Astrocyte (in vitro differentiated cells and primary cell): ENCODE measurements around the gene POR. TPM values are rescaled to one million over a fixed set of nuclear protein-coding genes. Genes with fewer than 3 reads are reported as not detected.
A peak's percentile ranks its signal among the peaks of the same experiment; 100 is the strongest.

Experiments
- DNase-seq: peaks from one replicate; pipeline ENCODE4 v3.0.0-alpha.2; 2010; ENCODE audit warnings: low read depth
- FAIRE-seq: peaks from 2 replicates; lab custom pipeline; 2011; peaks lifted over from hg19 to GRCh38; lab: Jason Lieb, UNC
- H2AFZ ChIP-seq: 2 replicates; pipeline ENCODE4 v1.6.0; 2012; ENCODE audit warnings: low read depth, low read length, inconsistent platforms
- H3K27ac ChIP-seq: 2 replicates; pipeline ENCODE4 v1.5.1; 2011; ENCODE audit warnings: low read depth, low read length, inconsistent platforms
- H3K27me3 ChIP-seq: 2 replicates; pipeline ENCODE4 v1.6.0; 2011; ENCODE audit warnings: low read length, inconsistent platforms; ENCODE audit not compliant: insufficient read depth
- H3K36me3 ChIP-seq: 2 replicates; pipeline ENCODE4 v1.5.1; 2011; ENCODE audit warnings: low read length, inconsistent platforms; ENCODE audit not compliant: insufficient read depth
- H3K4me1 ChIP-seq: 2 replicates; pipeline ENCODE4 v1.5.1; 2011; ENCODE audit warnings: low read length, inconsistent platforms; ENCODE audit not compliant: insufficient read depth
- H3K4me2 ChIP-seq: 2 replicates; pipeline ENCODE4 v1.6.0; 2012; ENCODE audit warnings: low read length, inconsistent platforms
- H3K4me3 ChIP-seq: 2 replicates; pipeline ENCODE4 v1.5.1; 2011; ENCODE audit warnings: low read depth, mild to moderate bottlenecking, low read length, inconsistent platforms; ENCODE audit not compliant: insufficient read depth
- H3K79me2 ChIP-seq: 2 replicates; pipeline ENCODE4 v1.6.0; 2012; ENCODE audit warnings: mild to moderate bottlenecking, low read length, inconsistent platforms; ENCODE audit not compliant: insufficient read depth
- H3K9ac ChIP-seq: 2 replicates; pipeline ENCODE4 v1.6.0; 2012; ENCODE audit warnings: mild to moderate bottlenecking, low read length, inconsistent platforms
- H3K9me3 ChIP-seq: 2 replicates; pipeline ENCODE4 v1.5.1; 2012; ENCODE audit warnings: low read depth, mild to moderate bottlenecking, low read length, inconsistent platforms; ENCODE audit not compliant: insufficient read depth
- H4K20me1 ChIP-seq: 2 replicates; pipeline ENCODE4 v1.6.0; 2012; ENCODE audit warnings: low read length, inconsistent platforms; ENCODE audit not compliant: insufficient read depth
- H3K27ac Mint-ChIP-seq: one replicate; pipeline ENCODE4 v1.8.0; 2021; ENCODE audit warnings: mild to moderate bottlenecking, mixed read lengths; ENCODE audit not compliant: unreplicated experiment
- H3K27me3 Mint-ChIP-seq: one replicate; pipeline ENCODE4 v1.8.0; 2021; ENCODE audit warnings: low read depth, mixed read lengths; ENCODE audit not compliant: unreplicated experiment
- H3K36me3 Mint-ChIP-seq: one replicate; pipeline ENCODE4 v1.8.0; 2021; ENCODE audit warnings: low read depth, mixed read lengths; ENCODE audit not compliant: unreplicated experiment
- H3K4me1 Mint-ChIP-seq: one replicate; pipeline ENCODE4 v1.8.0; 2021; ENCODE audit warnings: low read depth, mixed read lengths; ENCODE audit not compliant: unreplicated experiment
- H3K4me3 Mint-ChIP-seq: one replicate; pipeline ENCODE4 v1.8.0; 2021; ENCODE audit warnings: mild to moderate bottlenecking, moderate library complexity, mixed read lengths; ENCODE audit not compliant: unreplicated experiment
- H3K9me3 Mint-ChIP-seq: one replicate; pipeline ENCODE4 v1.8.0; 2021; ENCODE audit warnings: mild to moderate bottlenecking, mixed read lengths; ENCODE audit not compliant: unreplicated experiment
- EZH2 ChIP-seq: IDR thresholded peaks from 2 replicates; pipeline ENCODE4 v1.6.1; 2012; ENCODE audit warnings: mild to moderate bottlenecking, low read length, inconsistent platforms; ENCODE audit not compliant: insufficient read depth
- total RNA-seq: library from RNA; stranded (reverse); gene quantifications from 2 replicates; pipeline ENCODE4 v1.2.1, GENCODE V29; 2021
- TF ChIP-seq, protein P1 (sequence below): IDR thresholded peaks from 2 replicates; pipeline ENCODE4 v1.5.1; 2011; ENCODE audit warnings: low read depth, mild to moderate bottlenecking, inconsistent platforms, low read length, moderate library complexity; ENCODE audit not compliant: insufficient read depth

Gene POR
- total RNA-seq, 1 donor from 2014 or later = 73.6 TPM

DNA sequence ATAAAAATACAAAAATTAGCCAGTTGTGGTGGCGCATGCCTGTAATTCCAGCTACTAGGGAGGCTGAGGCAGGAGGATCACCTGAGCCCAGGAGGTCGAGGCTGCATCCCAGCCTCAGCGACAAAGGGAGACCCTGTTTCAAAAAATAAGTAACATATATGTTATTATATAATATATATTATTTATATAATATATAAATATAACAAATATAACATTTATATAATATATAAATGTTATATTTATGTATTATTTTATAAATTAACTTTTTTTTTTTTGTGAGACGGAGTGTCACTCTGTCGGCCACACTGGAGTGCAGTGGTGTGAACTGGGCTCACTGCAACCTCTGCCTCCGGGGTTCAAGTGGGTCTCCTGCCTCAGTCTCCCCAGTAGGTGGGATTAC, 1.5 kb upstream of the POR start:
- DNase-seq (no peak), FAIRE-seq (no peak)
- no peaks in the 10 kb centered on the region for H3K36me3 Mint-ChIP-seq
- H3K4me3 Mint-ChIP-seq = peak overlapping the region; percentile 92
- Histone ChIP-seq H2AFZ (no peak overlapping the region), H3K9me3 (no peaks in the 10 kb centered on the region), H3K4me3 (no peak overlapping the region), H3K27ac (no peak overlapping the region), H4K20me1 (peaks cover 26% of the 10 kb centered on the region), H3K4me2 (no peak overlapping the region), H3K9ac (no peak overlapping the region), H3K36me3 (no peaks in the 10 kb centered on the region), H3K27me3 (no peaks in the 10 kb centered on the region), H3K79me2 (peaks cover 31% of the 10 kb centered on the region), H3K4me1 (peaks cover 14% of the 10 kb centered on the region)
- no peaks in the 10 kb centered on the region for H3K9me3 Mint-ChIP-seq
- no peak overlapping the region for H3K27ac Mint-ChIP-seq
- TF ChIP-seq EZH2 = no peak
- H3K4me1 Mint-ChIP-seq = peaks cover 3% of the 10 kb centered on the region
- H3K27me3 Mint-ChIP-seq = peaks cover 5% of the 10 kb centered on the region

DNA sequence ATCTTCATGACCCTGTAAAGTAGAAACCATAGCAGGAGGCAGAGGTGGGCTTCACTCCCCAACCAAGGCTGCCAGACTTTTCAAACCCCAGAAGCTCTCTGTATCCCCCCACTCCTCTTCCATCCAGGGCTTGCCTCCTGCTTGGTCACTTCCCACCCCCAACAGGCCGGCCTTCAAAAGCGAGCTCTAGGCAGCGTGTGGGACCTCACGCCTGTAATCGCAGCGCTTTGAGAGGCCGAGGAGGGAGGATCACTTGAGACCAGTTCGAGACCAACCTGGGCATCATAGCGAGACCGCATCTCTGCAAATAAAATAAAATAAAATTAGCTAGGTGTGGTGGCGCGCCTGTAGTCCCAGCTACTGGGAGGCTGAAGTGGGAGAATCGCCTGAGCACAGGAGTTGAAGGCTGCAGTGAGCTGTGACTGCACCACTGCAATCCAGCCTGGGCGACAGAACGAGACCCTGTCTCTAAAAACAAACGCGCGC, 743 bp upstream of the POR start:
- Histone ChIP-seq H4K20me1 (peaks cover 34% of the 10 kb centered on the region), H3K27me3 (no peaks in the 10 kb centered on the region), H3K4me1 (peaks cover 14% of the 10 kb centered on the region), H3K9me3 (no peaks in the 10 kb centered on the region), H3K27ac (peak overlapping the region; percentile 69), H2AFZ (peak overlapping the region; percentile 95), H3K4me2 (peak overlapping the region; percentile 99), H3K36me3 (no peaks in the 10 kb centered on the region), H3K4me3 (peak overlapping the region; percentile 81), H3K9ac (peak overlapping the region; percentile 86), H3K79me2 (peaks cover 39% of the 10 kb centered on the region)
- H3K9me3 Mint-ChIP-seq = no peaks in the 10 kb centered on the region
- no peak for DNase-seq
- no peaks in the 10 kb centered on the region for H3K36me3 Mint-ChIP-seq
- peaks cover 5% of the 10 kb centered on the region for H3K27me3 Mint-ChIP-seq
- TF ChIP-seq, protein P1, sequence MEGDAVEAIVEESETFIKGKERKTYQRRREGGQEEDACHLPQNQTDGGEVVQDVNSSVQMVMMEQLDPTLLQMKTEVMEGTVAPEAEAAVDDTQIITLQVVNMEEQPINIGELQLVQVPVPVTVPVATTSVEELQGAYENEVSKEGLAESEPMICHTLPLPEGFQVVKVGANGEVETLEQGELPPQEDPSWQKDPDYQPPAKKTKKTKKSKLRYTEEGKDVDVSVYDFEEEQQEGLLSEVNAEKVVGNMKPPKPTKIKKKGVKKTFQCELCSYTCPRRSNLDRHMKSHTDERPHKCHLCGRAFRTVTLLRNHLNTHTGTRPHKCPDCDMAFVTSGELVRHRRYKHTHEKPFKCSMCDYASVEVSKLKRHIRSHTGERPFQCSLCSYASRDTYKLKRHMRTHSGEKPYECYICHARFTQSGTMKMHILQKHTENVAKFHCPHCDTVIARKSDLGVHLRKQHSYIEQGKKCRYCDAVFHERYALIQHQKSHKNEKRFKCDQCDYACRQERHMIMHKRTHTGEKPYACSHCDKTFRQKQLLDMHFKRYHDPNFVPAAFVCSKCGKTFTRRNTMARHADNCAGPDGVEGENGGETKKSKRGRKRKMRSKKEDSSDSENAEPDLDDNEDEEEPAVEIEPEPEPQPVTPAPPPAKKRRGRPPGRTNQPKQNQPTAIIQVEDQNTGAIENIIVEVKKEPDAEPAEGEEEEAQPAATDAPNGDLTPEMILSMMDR = no peak
- TF ChIP-seq EZH2 = no peak
- H3K4me1 Mint-ChIP-seq = peaks cover 3% of the 10 kb centered on the region
- peak overlapping the region; percentile 3 for H3K27ac Mint-ChIP-seq
- FAIRE-seq = no peak
- peak overlapping the region; percentile 92 for H3K4me3 Mint-ChIP-seq

DNA sequence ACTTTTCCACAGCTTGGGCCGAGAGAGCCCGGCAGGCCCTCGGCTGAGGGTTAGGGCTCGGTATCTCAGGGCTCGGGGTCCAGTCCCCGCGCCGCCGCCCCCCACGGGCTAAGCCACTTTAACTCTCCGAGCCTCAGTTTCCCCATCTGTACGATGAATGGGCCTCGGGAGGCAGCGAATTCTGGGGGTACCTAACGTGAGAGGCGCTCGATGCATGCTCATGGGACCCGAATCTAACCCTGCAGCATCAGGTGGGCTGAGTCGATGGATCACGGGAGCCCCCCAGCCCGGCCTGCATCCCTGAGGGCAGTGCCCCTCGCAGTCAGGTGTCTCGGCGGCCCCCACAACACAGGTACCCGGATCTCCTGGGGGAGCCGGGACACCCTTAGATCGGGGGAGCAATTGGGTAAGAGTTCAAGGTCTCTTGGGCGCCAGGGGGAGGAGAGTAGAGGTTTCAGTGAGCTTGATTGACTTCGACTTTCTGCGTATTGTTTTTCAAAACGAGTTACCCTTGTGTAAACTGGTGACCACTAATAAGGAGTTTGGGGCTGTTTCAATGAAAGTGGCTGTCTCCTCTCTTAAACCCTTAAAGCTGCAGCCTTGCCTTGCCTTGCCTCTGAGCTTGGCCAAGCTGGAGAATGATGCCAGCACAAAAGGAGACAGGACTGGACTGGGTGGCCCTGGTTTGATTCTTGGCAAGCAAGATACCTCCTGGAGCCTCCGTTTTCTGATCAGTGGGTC, 631 bp downstream of the POR start:
- Mint-ChIP-seq H3K9me3 (no peaks in the 10 kb centered on the region), H3K4me3 (peak overlapping the region; percentile 92), H3K4me1 (peaks cover 3% of the 10 kb centered on the region), H3K27me3 (peaks cover 2% of the 10 kb centered on the region), H3K27ac (no peak overlapping the region), H3K36me3 (no peaks in the 10 kb centered on the region)
- no peaks in the 10 kb centered on the region for H3K9me3 ChIP-seq
- no peaks in the 10 kb centered on the region for H3K27me3 ChIP-seq
- H3K4me1 ChIP-seq = peaks cover 17% of the 10 kb centered on the region
- FAIRE-seq (no peak), DNase-seq (no peak)
- H3K4me2 ChIP-seq = peak overlapping the region; percentile 99
- H3K79me2 ChIP-seq = peaks cover 50% of the 10 kb centered on the region
- H3K4me3 ChIP-seq = peak overlapping the region; percentile 81
- TF ChIP-seq, protein P1 = no peak
- no peak for TF ChIP-seq EZH2
- peak overlapping the region; percentile 63 for H3K27ac ChIP-seq
- peak overlapping the region; percentile 86 for H3K9ac ChIP-seq
- H3K36me3 ChIP-seq = no peaks in the 10 kb centered on the region
- H4K20me1 ChIP-seq = peaks cover 47% of the 10 kb centered on the region
- peak overlapping the region; percentile 82 for H2AFZ ChIP-seq
